MM.1S (cell line): ENCODE data around the gene DEAF1.
"Not testable (repeated sequence)": the region's sequence is repeated elsewhere in the genome, so short reads cannot be mapped to it uniquely, and the experiment has no call there.

Experiments used
- DNase-seq: peaks from one replicate; pipeline ENCODE4 v3.0.0-alpha.2; 2015
- H2AFZ ChIP-seq: fragments of 300-600 bp; sonication (generic); 2 replicates; pipeline ENCODE4 v1.6.0; 2016; ENCODE audit warnings: antibody characterized with exemption, low read length
- H3F3A ChIP-seq: fragments of 300-600 bp; sonication (generic); 2 replicates; pipeline ENCODE4 v1.6.1; 2016; ENCODE audit warnings: mild to moderate bottlenecking, antibody characterized with exemption, low read length, moderate library complexity, mixed read lengths; ENCODE audit not compliant: insufficient read depth
- H3K27ac ChIP-seq: fragments of 300-600 bp; sonication (generic); 2 replicates; pipeline ENCODE4 v1.5.1; 2016; ENCODE audit warnings: mild to moderate bottlenecking, low read length
- H3K27me3 ChIP-seq: fragments of 300-600 bp; sonication (generic); replicated peaks from 2 replicates; pipeline ENCODE4 v1.6.0; 2016; ENCODE audit warnings: low read length; ENCODE audit not compliant: insufficient read depth
- H3K36me3 ChIP-seq: fragments of 300-600 bp; sonication (generic); replicated peaks from 2 replicates; pipeline ENCODE4 v1.6.1; 2016; ENCODE audit warnings: mild to moderate bottlenecking, low read length, mixed read lengths; ENCODE audit not compliant: insufficient read depth
- H3K4me1 ChIP-seq: fragments of 300-600 bp; sonication (generic); 2 replicates; pipeline ENCODE4 v1.6.1; 2016; ENCODE audit warnings: low read length, mixed read lengths
- H3K4me2 ChIP-seq: fragments of 300-600 bp; sonication (generic); 2 replicates; pipeline ENCODE4 v1.6.0; 2016; ENCODE audit warnings: low read depth, low read length
- H3K4me3 ChIP-seq: fragments of 300-600 bp; sonication (generic); 2 replicates; pipeline ENCODE4 v1.5.1; 2016; ENCODE audit warnings: low read length, mixed read lengths
- H3K79me2 ChIP-seq: fragments of 300-600 bp; sonication (generic); 2 replicates; pipeline ENCODE4 v1.6.1; 2016; ENCODE audit warnings: mixed run types, low read length, mixed read lengths
- H3K9ac ChIP-seq: fragments of 300-600 bp; sonication (generic); 2 replicates; pipeline ENCODE4 v1.6.1; 2016; ENCODE audit warnings: low read length, mixed read lengths
- H3K9me2 ChIP-seq: fragments of 300-600 bp; sonication (generic); replicated peaks from 2 replicates; pipeline ENCODE4 v1.6.1; 2016; ENCODE audit warnings: mild to moderate bottlenecking, low read length, mixed read lengths; ENCODE audit not compliant: insufficient read depth
- H3K9me3 ChIP-seq: fragments of 300-600 bp; sonication (generic); replicated peaks from 2 replicates; pipeline ENCODE4 v1.6.1; 2016; ENCODE audit warnings: mild to moderate bottlenecking, low read length, mixed read lengths; ENCODE audit not compliant: insufficient read depth
- H4K20me1 ChIP-seq: fragments of 300-600 bp; sonication (generic); 2 replicates; pipeline ENCODE4 v1.6.1; 2016; ENCODE audit warnings: mild to moderate bottlenecking, low read length, moderate library complexity, mixed read lengths; ENCODE audit not compliant: insufficient read depth
- EZH2 ChIP-seq: fragments of 300-600 bp; sonication (generic); optimal IDR thresholded peaks from 2 replicates; pipeline ENCODE3; 2017; ENCODE audit warnings: low read depth, mild to moderate bottlenecking, antibody characterized with exemption, low read length, mixed read lengths
- EZH2phosphoT487 ChIP-seq: fragments of 300-600 bp; sonication (generic); IDR thresholded peaks from 2 replicates; pipeline ENCODE4 v1.6.1; 2018; ENCODE audit warnings: antibody characterized with exemption, low read length
- TF ChIP-seq, protein P1 (sequence below): fragments of 300-600 bp; sonication (generic); IDR thresholded peaks from 2 replicates; pipeline ENCODE4 v1.5.1; 2016; ENCODE audit warnings: antibody characterized with exemption, low read length, mixed read lengths

DEAF1 gene

DNA sequence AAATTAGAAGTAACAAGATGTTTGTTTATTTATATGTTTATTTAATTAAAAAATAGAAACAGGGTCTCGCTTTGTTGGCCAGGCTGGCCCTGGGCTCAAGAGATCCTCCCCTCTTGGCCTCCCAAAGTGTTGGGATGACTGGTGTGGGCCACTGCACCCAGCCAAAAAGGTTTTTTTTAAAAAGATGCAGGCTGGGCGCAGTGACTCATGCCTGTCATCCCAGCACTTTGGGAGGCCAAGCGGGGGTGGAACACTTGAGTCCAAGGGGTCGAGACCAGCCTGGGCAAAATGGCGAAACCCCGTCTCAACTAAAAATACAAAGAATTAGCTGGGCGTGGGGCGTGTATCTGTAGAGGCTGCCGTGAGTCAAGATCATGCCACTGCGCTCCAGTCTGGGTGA lies 44.5 kb downstream of the DEAF1 start:
- no peaks in the 10 kb centered on the region for H3K79me2 ChIP-seq
- no peak for DNase-seq
- no peaks in the 10 kb centered on the region for H3K9me2 ChIP-seq
- H3K36me3 ChIP-seq, result no peaks in the 10 kb centered on the region
- no peak overlapping the region for H3K27ac ChIP-seq
- no peak overlapping the region for H2AFZ ChIP-seq
- H3K4me2 ChIP-seq, result no peak overlapping the region
- H3K4me3 ChIP-seq, result no peak overlapping the region
- H3K4me1 ChIP-seq, result peaks cover 9% of the 10 kb centered on the region
- H3K27me3 ChIP-seq, result no peaks in the 10 kb centered on the region
- H4K20me1 ChIP-seq, result no peaks in the 10 kb centered on the region
- peaks cover 10% of the 10 kb centered on the region for H3F3A ChIP-seq
- no peak overlapping the region for H3K9ac ChIP-seq
- H3K9me3 ChIP-seq, result no peaks in the 10 kb centered on the region
- TF ChIP-seq, protein P1, sequence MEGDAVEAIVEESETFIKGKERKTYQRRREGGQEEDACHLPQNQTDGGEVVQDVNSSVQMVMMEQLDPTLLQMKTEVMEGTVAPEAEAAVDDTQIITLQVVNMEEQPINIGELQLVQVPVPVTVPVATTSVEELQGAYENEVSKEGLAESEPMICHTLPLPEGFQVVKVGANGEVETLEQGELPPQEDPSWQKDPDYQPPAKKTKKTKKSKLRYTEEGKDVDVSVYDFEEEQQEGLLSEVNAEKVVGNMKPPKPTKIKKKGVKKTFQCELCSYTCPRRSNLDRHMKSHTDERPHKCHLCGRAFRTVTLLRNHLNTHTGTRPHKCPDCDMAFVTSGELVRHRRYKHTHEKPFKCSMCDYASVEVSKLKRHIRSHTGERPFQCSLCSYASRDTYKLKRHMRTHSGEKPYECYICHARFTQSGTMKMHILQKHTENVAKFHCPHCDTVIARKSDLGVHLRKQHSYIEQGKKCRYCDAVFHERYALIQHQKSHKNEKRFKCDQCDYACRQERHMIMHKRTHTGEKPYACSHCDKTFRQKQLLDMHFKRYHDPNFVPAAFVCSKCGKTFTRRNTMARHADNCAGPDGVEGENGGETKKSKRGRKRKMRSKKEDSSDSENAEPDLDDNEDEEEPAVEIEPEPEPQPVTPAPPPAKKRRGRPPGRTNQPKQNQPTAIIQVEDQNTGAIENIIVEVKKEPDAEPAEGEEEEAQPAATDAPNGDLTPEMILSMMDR, result no peak
- no peak for TF ChIP-seq EZH2
- TF ChIP-seq EZH2phosphoT487, result no peak

DNA sequence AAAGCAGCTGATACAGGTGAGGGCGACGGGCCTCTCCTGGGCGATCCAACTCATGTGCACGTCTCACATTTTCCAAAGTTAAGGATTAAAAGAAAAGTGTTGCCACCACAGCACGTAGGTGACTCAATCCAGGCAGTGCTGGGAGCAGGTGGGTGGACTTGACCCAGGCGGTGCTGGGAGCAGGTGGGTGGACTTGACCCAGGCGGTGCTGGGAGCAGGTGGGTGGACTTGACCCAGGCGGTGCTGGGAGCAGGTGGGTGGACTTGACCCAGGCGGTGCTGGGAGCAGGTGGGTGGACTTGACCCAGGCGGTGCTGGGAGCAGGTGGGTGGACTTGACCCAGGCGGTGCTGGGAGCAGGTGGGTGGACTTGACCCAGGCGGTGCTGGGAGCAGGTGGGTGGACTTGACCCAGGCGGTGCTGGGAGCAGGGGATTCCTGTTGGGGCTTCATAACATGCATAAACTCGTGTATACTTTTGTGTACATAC lies 47.3 kb downstream of the DEAF1 start:
- not testable (repeated sequence) for H3K4me3 ChIP-seq, H3K9me3 ChIP-seq, H3K27ac ChIP-seq, H2AFZ ChIP-seq, H3K36me3 ChIP-seq, H3K9me2 ChIP-seq, H3K79me2 ChIP-seq, H3K4me2 ChIP-seq, H4K20me1 ChIP-seq, DNase-seq, H3K9ac ChIP-seq, H3K27me3 ChIP-seq
- H3K4me1 ChIP-seq, result peaks cover 18% of the 10 kb centered on the region
- H3F3A ChIP-seq, result peaks cover 13% of the 10 kb centered on the region

DNA sequence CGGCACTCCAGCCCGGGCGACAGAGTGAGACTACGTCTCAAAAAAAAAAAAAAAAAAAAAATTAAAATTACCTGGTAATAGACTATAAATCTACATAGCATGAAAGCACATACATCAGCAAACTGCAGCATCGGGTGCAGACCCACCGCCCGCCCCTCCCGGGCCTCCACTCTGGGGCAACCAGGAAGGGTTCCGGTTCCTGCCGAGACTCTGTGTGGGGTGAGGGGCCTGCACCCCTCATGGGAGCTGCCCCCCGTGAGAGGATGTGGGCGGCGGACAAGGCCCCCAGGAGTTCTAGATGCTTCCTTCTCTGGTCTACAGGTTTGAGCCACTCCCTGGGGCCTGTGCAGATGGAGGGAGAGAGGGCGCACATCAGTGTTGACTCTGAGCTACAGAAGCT lies 48.8 kb downstream of the DEAF1 start:
- no peaks in the 10 kb centered on the region for H3K79me2 ChIP-seq
- no peak overlapping the region for H3K4me3 ChIP-seq
- H3K9me3 ChIP-seq, result no peaks in the 10 kb centered on the region
- no peak for DNase-seq
- H2AFZ ChIP-seq, result no peak overlapping the region
- H4K20me1 ChIP-seq, result no peaks in the 10 kb centered on the region
- H3K4me2 ChIP-seq, result no peak overlapping the region
- H3F3A ChIP-seq, result peaks cover 13% of the 10 kb centered on the region
- no peak for TF ChIP-seq EZH2phosphoT487
- TF ChIP-seq EZH2, result no peak
- TF ChIP-seq, protein P1, result no peak
- H3K36me3 ChIP-seq, result no peaks in the 10 kb centered on the region
- H3K27me3 ChIP-seq, result no peaks in the 10 kb centered on the region
- no peaks in the 10 kb centered on the region for H3K9me2 ChIP-seq
- peaks cover 18% of the 10 kb centered on the region for H3K4me1 ChIP-seq
- peak overlapping the region; percentile 81; the same call in 1 of the 2 replicates for H3K27ac ChIP-seq
- H3K9ac ChIP-seq, result no peak overlapping the region; the same call in 1 of the 2 replicates

DNA sequence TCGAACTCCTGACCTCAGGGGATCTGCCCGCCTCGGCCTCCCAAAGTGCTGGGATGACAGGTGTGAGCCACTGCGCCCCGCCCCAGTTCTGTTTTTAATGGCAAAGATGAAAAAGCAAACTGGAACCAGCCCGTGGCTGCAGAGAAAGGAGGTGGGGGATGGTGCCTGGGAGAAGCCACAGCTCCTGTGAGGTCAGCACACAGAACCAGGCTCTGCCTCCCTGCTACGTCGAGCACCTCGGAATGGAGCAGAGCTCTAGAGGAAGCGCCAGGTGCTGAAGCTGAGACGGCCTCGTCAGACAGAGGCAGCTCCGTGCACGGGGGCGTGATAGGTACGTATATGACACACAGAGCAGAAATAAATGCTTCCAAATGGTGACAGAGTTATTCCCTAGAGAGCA lies 49.5 kb downstream of the DEAF1 start:
- Histone ChIP-seq H3K79me2 (no peaks in the 10 kb centered on the region), H3F3A (peaks cover 13% of the 10 kb centered on the region), H3K27me3 (no peaks in the 10 kb centered on the region), H4K20me1 (no peaks in the 10 kb centered on the region), H3K4me3 (no peak overlapping the region), H3K4me2 (peak overlapping the region; percentile 25; the same call in 1 of the 2 replicates), H3K9me2 (no peaks in the 10 kb centered on the region), H3K9ac (peak overlapping the region; percentile 31), H3K9me3 (no peaks in the 10 kb centered on the region), H2AFZ (no peak overlapping the region), H3K36me3 (no peaks in the 10 kb centered on the region), H3K4me1 (peaks cover 18% of the 10 kb centered on the region), H3K27ac (peak overlapping the region; percentile 81)
- TF ChIP-seq, protein P1, result no peak
- no peak for TF ChIP-seq EZH2
- no peak for TF ChIP-seq EZH2phosphoT487
- peak; percentile 95 for DNase-seq
